ENCODE data around the gene UNC13B.

UNC13B gene

DNA sequence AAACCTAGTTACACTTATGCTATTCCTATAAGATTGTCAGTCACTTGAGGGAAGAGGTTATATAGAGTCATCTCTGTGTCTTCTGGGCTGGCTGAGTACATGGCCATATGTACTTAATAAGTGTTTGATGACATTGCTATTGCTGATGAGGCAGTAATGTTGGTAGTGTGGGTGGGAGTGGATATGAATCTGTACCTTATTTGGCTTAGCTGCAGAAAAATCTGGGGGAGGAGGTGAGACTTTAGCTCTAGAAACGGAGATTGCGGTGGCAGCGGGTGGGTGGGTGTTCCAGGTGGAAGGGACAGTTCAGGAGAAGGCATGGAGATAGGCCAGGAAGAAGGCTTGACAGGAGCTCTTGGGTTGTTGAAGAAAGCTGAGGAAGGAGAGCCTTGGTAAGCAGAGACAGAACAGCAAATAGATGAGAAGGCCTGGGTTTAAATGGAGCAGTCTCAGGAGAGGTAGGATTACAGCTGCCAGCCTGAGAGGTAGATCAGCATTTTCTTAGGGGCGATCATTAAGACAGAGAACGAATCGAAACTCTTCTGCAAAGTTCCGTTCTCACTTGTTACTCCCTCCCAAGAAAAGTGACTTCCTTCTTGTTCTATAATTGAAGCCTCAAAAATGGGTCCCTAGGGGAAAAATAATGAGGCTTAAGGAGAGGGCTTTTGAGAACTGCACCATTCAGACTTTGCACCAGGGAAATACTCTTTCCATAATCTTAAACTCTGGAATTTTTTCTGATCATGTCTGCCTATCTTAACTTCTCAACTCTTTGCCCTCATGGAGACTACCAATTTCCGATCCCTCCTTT, 160.5 kb downstream of the UNC13B start:
- TF ChIP-seq POLR2A (IDR thresholded peaks at IDR 0.05; ENCODE audit: low read depth, low read length) (no peak), POLR2AphosphoS5 (IDR thresholded peaks at IDR 0.05; ENCODE audit: low read depth, low read length) (no peak), TAF1 (IDR thresholded peaks at IDR 0.05; ENCODE audit: borderline replicate concordance, low read depth, low read length) (no peak)
- FAIRE-seq (peak; percentile 58), DNase-seq (ENCODE audit: insufficient read length) (no peak)

DNA sequence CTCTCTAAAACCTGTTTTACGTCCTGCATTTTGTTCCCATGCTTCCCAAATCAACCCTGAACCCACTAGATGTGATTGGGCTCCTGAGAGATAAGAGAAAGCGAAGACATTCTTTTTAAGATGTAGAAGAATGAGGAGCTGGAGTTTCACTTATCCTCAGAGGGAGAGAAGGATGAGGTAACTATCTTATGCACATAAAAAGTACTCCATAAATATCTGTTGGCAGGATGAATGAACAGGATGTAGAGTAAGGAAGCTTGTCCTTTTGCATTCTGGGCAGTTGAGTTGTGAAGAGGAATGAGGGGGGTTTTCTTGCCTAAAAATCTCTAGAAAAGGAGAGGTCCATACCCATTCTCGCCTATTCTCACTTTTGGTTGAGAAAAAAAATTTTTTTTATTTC, 163.2 kb downstream of the UNC13B start:
- DNase-seq (ENCODE audit: insufficient read length), result no peak
- TF ChIP-seq POLR2AphosphoS5 (IDR thresholded peaks at IDR 0.05; ENCODE audit: low read depth, low read length), result no peak
- no peak for TF ChIP-seq POLR2A (IDR thresholded peaks at IDR 0.05; ENCODE audit: low read depth, low read length)
- TF ChIP-seq TAF1 (IDR thresholded peaks at IDR 0.05; ENCODE audit: borderline replicate concordance, low read depth, low read length), result no peak
- FAIRE-seq, result no peak

DNA sequence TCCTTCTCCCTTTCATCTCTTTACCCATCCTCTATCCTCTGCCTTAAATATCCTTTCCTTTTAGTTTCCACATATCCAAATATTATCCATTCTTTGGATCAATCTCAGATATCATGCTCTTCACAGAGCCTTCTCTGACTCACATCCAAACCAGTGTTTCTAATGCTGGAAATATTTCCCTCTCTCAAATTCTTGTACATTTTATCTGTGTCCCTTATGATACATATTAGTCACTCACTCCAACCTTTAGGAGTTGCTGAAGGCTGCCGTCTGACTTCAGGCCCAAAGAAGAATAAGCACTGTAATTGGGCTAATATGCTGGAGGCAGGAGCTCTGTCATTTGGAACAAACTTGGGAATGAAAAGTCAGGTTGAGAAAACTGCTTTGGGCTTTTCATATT, 171.7 kb downstream of the UNC13B start:
- FAIRE-seq (no peak), DNase-seq (ENCODE audit: insufficient read length) (no peak)
- TF ChIP-seq TAF1 (IDR thresholded peaks at IDR 0.05; ENCODE audit: borderline replicate concordance, low read depth, low read length), result no peak
- no peak for TF ChIP-seq POLR2A (IDR thresholded peaks at IDR 0.05; ENCODE audit: low read depth, low read length)
- TF ChIP-seq POLR2AphosphoS5 (IDR thresholded peaks at IDR 0.05; ENCODE audit: low read depth, low read length), result no peak

DNA sequence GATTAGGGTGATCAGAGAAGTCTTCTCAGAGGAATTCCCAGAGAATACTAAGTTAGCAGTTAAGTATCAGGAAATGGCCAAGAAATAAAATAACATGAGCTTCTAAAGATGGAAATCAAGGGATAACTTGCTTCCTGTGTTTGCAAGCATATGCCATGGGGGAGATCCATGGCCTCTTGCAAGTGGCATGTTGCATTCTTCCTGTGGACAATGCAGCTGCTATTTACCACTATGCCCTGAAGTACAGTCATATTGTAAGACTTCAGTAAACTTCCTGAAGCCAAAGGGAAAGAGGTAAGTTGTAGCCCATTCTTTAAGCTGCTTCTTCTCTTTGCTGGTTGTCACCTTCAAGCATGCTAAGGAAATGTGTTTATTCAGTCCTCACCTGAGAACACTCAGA, 173.4 kb downstream of the UNC13B start:
- DNase-seq (ENCODE audit: insufficient read length) (no peak), FAIRE-seq (no peak)
- TF ChIP-seq TAF1 (IDR thresholded peaks at IDR 0.05; ENCODE audit: borderline replicate concordance, low read depth, low read length) (no peak), POLR2A (IDR thresholded peaks at IDR 0.05; ENCODE audit: low read depth, low read length) (no peak), POLR2AphosphoS5 (IDR thresholded peaks at IDR 0.05; ENCODE audit: low read depth, low read length) (no peak)

DNA sequence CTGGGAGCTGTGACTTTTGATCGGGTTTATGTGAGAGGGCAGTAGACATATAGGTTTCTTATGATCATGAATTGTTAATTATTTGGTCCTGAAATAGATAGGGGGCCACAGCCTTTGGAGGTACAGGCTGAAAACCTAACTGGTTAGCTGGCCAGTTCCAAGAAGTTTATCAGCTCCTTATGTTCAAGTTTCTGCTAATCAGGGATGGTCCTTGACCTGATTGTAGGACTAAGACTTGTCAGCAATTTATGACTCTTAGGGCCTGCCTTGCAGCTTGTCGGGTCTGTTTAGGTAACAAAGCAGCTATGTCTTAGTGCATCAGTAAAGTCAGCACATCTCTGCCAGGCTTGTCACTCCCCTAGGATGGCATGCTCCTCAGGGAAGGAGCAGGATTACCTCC, 176.3 kb downstream of the UNC13B start:
- TF ChIP-seq TAF1 (IDR thresholded peaks at IDR 0.05; ENCODE audit: borderline replicate concordance, low read depth, low read length), result no peak
- TF ChIP-seq POLR2A (IDR thresholded peaks at IDR 0.05; ENCODE audit: low read depth, low read length), result no peak
- no peak for TF ChIP-seq POLR2AphosphoS5 (IDR thresholded peaks at IDR 0.05; ENCODE audit: low read depth, low read length)
- DNase-seq (ENCODE audit: insufficient read length) (no peak), FAIRE-seq (no peak)

DNA sequence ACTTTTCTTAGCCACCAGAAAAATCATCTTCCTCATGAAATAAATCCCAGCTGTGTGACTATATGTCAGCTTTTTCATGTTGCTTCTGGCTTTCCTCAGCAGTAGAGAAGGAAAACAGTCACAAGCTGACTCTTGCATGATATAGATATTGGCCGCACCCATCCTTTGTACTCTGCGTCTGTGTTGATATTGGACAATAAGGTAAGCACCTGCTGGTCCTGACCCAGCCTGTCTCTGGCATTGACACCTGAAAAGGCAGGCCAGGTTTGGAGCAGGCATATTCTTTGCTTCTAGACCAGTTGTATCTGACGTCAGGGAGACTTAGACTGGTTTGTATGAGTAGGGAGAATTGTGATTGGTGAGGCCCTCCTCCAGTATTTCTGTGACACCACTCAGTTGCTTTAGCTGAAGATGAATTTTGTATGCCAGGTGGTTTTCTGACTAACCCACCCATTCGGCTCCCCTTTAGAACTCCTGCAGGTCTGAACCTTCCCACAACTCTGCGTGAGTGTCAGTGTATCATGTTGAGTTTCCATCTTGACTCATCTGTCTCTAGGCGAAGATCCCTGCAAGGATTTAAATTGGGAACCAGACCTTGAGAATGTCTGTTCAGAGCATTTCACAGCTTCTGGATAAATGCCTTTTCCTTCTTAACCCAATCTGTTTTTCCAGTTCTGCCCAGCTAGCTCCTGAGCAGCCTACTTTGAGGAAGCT, 176.9 kb downstream of the UNC13B start:
- DNase-seq (ENCODE audit: insufficient read length) (no peak), FAIRE-seq (no peak)
- no peak for TF ChIP-seq POLR2A (IDR thresholded peaks at IDR 0.05; ENCODE audit: low read depth, low read length)
- no peak for TF ChIP-seq POLR2AphosphoS5 (IDR thresholded peaks at IDR 0.05; ENCODE audit: low read depth, low read length)
- TF ChIP-seq TAF1 (IDR thresholded peaks at IDR 0.05; ENCODE audit: borderline replicate concordance, low read depth, low read length), result no peak

DNA sequence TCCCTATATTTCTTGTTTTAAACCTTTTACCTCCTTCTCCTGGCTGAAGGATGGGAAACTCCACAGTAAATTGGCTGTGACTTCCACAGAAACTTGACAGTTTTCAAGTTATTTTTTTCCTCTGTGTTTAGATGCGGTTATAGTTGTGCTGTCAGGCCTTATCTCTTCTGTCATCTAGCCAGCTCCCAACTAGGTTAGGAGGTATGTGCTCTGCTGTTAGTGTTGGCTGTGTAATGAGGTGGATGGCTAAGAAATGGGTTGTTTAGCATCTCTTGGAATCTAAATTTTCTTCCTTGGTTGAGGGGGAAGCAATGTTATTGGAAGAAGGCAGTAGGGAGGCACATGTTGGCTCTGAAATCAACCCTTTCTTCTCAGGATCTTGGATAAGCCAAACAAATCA, 178.2 kb downstream of the UNC13B start:
- FAIRE-seq, result no peak
- TF ChIP-seq POLR2AphosphoS5 (IDR thresholded peaks at IDR 0.05; ENCODE audit: low read depth, low read length) (no peak), TAF1 (IDR thresholded peaks at IDR 0.05; ENCODE audit: borderline replicate concordance, low read depth, low read length) (no peak), POLR2A (IDR thresholded peaks at IDR 0.05; ENCODE audit: low read depth, low read length) (no peak)
- no peak for DNase-seq (ENCODE audit: insufficient read length)

DNA sequence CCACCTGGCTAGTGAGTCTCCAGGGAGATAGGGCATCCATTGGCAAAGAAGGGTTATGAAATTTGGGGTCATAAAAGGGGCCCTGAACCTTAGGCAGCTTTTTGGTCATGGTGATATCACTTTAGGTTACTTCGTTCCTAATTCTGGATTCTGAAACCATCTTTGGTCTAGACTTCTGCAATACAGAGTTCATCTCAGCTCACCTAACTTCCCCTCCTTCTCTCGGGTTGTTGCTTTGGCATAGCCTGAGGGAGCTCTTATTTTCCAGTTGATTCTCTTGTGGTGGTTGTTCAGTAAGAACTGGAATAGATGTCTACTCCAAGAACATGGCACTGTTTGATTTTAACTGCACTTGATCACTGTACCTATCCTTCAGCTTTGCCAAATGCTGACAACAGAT, 179.2 kb downstream of the UNC13B start:
- DNase-seq (ENCODE audit: insufficient read length) (no peak), FAIRE-seq (no peak)
- TF ChIP-seq POLR2A (IDR thresholded peaks at IDR 0.05; ENCODE audit: low read depth, low read length), result no peak
- no peak for TF ChIP-seq TAF1 (IDR thresholded peaks at IDR 0.05; ENCODE audit: borderline replicate concordance, low read depth, low read length)
- TF ChIP-seq POLR2AphosphoS5 (IDR thresholded peaks at IDR 0.05; ENCODE audit: low read depth, low read length), result no peak

DNA sequence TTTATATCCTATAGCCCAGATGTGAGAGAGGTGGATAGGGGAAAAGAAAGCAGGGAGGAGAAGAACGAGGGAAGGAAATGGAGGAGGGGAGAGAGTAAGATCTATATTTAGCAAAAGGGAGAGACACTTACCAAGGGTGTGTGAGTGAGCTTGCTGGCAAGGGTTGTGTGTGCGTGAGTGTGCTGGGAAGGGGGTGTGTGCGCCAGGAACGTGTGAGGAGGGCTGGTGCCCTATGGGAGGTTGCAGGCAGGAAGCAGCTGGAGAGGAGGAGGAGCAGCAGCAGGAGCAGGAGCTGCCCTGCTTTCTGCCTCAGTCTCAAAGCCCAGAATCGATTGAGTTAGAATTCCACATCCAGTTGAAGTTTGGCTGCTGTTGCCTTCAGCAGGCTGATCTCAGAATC, 179.8 kb downstream of the UNC13B start:
- TF ChIP-seq TAF1 (IDR thresholded peaks at IDR 0.05; ENCODE audit: borderline replicate concordance, low read depth, low read length) (no peak), POLR2A (IDR thresholded peaks at IDR 0.05; ENCODE audit: low read depth, low read length) (no peak), POLR2AphosphoS5 (IDR thresholded peaks at IDR 0.05; ENCODE audit: low read depth, low read length) (no peak)
- DNase-seq (ENCODE audit: insufficient read length) (no peak), FAIRE-seq (no peak)

DNA sequence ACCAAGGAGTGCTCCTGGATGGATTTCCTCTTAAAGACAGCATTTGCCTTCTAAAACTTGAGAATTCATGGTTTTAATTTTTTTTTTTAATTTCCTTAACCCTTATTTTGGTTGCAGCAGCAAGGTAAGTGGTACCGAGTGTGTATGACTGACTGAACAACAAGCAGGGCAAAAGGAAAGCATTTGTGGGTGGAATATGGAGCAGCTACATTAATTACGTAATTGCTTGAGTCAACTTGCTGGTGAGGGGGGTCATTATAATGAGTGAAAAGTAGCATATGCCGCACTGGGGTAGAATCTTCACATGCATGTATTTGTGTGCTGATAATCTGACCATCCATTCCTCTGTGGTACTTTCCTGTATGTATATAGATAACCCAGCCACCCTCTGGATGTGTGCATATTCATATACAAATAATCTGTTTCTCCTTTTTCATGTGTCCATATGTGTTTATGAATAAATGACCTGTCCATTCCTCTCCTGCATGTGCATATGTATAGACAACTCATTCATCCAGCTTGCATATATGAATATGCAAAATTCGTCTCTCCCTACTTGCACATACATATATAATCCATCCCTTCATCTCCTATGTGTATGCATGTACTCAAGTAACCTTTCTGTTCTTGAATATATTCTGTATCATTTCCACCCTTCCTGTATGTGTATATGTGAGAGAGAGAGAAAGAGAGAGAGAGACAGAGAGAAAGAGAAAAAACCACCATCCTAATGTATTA, 180.6 kb downstream of the UNC13B start:
- FAIRE-seq, result no peak
- TF ChIP-seq TAF1 (IDR thresholded peaks at IDR 0.05; ENCODE audit: borderline replicate concordance, low read depth, low read length), result no peak
- DNase-seq (ENCODE audit: insufficient read length), result no peak

DNA sequence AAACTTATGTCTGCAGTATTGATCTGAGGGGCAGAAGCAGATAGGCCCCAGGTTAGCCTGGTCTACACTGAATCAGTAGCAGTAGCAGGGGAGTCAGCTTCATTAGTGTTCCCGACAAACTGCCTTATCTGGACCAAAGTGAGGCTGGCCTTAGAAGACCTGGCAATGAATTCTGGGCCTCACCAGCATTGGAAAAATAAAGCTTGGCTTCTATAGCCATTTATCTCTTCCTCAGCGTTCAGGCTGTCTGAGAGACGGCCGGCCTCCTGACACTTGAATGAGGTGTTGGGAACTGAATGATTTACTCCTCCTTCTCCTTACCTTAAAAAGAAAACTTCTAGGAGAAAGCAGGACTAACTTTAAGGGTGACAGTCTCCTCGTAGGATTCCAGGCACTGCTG, 186.3 kb downstream of the UNC13B start:
- DNase-seq (ENCODE audit: insufficient read length) (no peak), FAIRE-seq (no peak)
- no peak for TF ChIP-seq TAF1 (IDR thresholded peaks at IDR 0.05; ENCODE audit: borderline replicate concordance, low read depth, low read length)
- no peak for TF ChIP-seq POLR2AphosphoS5 (IDR thresholded peaks at IDR 0.05; ENCODE audit: low read depth, low read length)
- no peak for TF ChIP-seq POLR2A (IDR thresholded peaks at IDR 0.05; ENCODE audit: low read depth, low read length)

All from GM12892 (cell line).